NT2/D1 (cell line): ENCODE results near the gene RHBDL3.

Experiments used
- DNase-seq: peaks from one replicate; pipeline ENCODE4 v3.0.0-alpha.2; 2011; ENCODE audit warnings: low read depth, low spot score
- H3K27me3 ChIP-seq: 2 replicates; pipeline ENCODE4 v1.6.0; 2011; ENCODE audit warnings: mild to moderate bottlenecking; ENCODE audit not compliant: insufficient read length, insufficient read depth
- H3K36me3 ChIP-seq: 2 replicates; pipeline ENCODE4 v1.6.1; 2011; ENCODE audit warnings: mild to moderate bottlenecking, low read length, mixed read lengths; ENCODE audit not compliant: insufficient read depth, insufficient read length
- H3K4me1 ChIP-seq: 2 replicates; pipeline ENCODE4 v1.5.1; 2011; ENCODE audit not compliant: insufficient read depth, insufficient read length
- H3K4me3 ChIP-seq: 2 replicates; pipeline ENCODE4 v1.5.1; 2011; ENCODE audit warnings: low read depth; ENCODE audit not compliant: insufficient read length
- H3K9ac ChIP-seq: 2 replicates; pipeline ENCODE4 v1.6.0; 2011; ENCODE audit warnings: low read depth; ENCODE audit not compliant: insufficient read length
- H3K9me3 ChIP-seq: 2 replicates; pipeline ENCODE4 v1.5.1; 2011; ENCODE audit warnings: mild to moderate bottlenecking, low read length; ENCODE audit not compliant: insufficient read depth
- SUZ12 ChIP-seq: IDR thresholded peaks from 2 replicates; pipeline ENCODE4 v1.6.1; 2011; ENCODE audit not compliant: insufficient read length, insufficient read depth; ENCODE audit errors: extremely low read depth
- YY1 ChIP-seq: IDR thresholded peaks from 2 replicates; pipeline ENCODE4 v1.6.1; 2011; ENCODE audit not compliant: insufficient read length, insufficient read depth
- ZNF274 ChIP-seq: IDR thresholded peaks from 2 replicates; pipeline ENCODE4 v1.6.1; 2011; ENCODE audit warnings: mild to moderate bottlenecking, low read depth, low read length

Gene RHBDL3

DNA sequence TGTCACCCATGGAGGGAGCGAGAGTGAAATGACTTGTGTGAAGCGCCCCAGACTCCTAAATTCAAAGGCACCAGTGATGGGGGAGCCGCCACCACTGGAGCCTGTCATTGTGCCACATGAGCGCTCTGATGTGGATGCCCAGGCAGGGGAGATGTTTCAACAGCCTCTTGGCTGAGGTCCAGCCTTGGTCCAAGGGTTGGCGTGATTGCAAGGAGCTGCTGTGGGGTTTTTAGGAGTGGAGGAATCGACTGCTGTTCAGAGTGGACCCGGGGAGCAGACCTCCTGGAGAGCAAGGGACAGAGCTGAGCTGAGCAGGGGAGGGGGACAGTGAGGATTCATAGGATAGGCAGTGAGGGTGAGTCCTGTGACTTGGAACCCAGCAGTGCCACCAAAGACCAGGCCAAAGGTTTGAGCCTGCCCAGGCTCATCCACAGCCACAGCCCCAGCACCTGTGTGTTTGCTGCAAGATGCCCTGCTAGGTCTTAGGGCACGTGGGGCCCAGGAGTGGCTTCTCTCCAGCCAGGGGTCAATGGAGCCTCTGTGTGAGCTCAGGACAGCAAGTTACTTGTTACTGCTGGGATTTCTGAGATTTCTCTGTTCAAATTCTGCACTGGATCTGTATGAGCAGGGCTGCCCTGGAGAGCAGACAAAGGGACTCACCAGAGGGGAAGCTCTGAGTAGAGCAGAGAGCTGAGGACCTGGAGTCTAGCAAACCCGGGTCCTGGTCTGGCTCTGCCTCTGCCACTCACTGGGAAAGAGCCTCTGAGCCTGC lies 20.3 kb downstream of the RHBDL3 start:
- TF ChIP-seq YY1: no peak
- no peak overlapping the region for H3K9ac ChIP-seq

DNA sequence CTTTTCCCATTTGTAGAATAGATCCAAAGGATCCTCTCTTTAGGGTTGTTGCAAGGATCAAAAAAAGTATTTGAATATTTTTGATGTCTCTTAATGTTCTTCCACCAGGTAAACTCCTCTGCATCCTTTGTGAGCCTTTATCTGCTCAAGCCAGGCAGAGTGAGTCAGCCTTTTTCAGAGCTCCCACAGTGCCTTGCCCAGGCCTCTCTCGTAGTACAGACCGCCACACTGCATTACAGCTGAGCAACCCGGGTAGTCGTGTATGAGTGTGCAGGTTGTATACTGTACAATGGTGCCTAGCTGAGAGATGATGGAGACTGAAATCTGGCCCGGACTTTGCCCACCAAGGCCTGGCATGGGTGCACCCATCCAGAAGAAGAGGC lies 20.9 kb downstream of the RHBDL3 start:
- no peak overlapping the region for H3K4me3 ChIP-seq

More for the DNA sequence above, 20.3 kb downstream of the RHBDL3 start:
- Histone ChIP-seq H3K36me3 (no peaks in the 10 kb centered on the region), H3K4me3 (no peak overlapping the region), H3K9me3 (no peaks in the 10 kb centered on the region), H3K4me1 (peaks cover 20% of the 10 kb centered on the region), H3K27me3 (no peaks in the 10 kb centered on the region)
- no peak for DNase-seq

DNA sequence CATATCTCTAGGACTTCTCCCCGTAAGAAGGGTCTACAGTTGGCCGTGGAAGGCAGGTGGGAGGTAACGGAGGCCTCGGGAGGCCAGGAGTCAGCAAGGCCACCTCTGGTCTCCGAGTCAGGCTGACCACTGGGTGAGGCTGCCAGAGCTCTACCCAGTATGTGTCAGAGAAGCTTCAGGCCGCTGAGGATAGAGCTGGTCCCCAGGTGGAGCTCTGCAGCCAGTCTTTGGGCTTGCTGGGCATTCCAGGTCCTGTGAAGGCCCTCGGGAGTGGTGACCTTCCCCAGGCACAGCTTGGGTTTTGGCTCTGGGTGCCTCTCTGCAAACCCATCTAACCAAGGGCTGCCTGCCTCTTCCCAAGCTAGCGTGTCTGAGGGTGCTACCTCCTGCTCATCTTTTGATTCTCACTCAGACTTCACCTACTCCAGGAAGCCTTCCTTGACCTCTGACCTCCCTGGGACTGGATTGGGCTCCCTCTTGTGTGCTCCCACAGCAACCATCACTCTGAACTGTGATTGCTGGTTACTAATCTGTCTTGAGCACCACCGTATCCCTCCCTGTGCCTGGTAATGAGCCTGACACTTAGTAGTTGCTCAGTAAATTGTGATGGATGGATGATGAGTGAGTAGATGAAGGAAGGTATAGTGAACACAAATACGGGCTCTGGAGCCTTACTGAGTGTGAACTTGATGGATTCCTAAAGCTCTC lies 22.3 kb downstream of the RHBDL3 start:
- H3K9me3 ChIP-seq: no peaks in the 10 kb centered on the region
- no peaks in the 10 kb centered on the region for H3K27me3 ChIP-seq
- H3K4me3 ChIP-seq: no peak overlapping the region
- H3K4me1 ChIP-seq: peaks cover 20% of the 10 kb centered on the region
- no peaks in the 10 kb centered on the region for H3K36me3 ChIP-seq
- TF ChIP-seq ZNF274: no peak
- H3K9ac ChIP-seq: no peak overlapping the region
- no peak for DNase-seq

More for the DNA sequence above, 20.9 kb downstream of the RHBDL3 start:
- H3K36me3 ChIP-seq: no peaks in the 10 kb centered on the region
- no peak for DNase-seq
- no peaks in the 10 kb centered on the region for H3K27me3 ChIP-seq
- H3K9ac ChIP-seq: no peak overlapping the region
- no peaks in the 10 kb centered on the region for H3K9me3 ChIP-seq
- TF ChIP-seq ZNF274 (no peak), YY1 (no peak), SUZ12 (no peak)
- peaks cover 20% of the 10 kb centered on the region for H3K4me1 ChIP-seq

DNA sequence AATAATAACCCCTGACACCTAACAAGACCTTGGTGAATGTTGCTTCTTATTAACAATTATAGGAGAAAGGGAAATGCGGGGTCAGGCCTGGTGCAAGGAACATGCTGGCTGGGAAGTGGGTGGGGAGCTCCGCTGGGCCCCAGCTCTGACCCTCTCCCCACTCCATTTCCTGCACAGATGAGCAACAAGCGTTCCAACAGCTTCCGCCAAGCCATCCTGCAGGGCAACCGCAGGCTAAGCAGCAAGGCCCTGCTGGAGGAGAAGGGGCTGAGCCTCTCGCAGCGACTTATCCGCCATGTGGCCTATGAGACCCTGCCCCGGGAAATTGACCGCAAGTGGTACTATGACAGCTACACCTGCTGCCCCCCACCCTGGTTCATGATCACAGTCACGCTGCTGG lies 23.0 kb downstream of the RHBDL3 start:
- no peaks in the 10 kb centered on the region for H3K36me3 ChIP-seq
- H3K4me1 ChIP-seq: peaks cover 19% of the 10 kb centered on the region
- no peaks in the 10 kb centered on the region for H3K27me3 ChIP-seq
- no peak for DNase-seq
- TF ChIP-seq SUZ12 (no peak), YY1 (no peak), ZNF274 (no peak)
- H3K9ac ChIP-seq: no peak overlapping the region
- H3K9me3 ChIP-seq: no peaks in the 10 kb centered on the region
- no peak overlapping the region for H3K4me3 ChIP-seq

DNA sequence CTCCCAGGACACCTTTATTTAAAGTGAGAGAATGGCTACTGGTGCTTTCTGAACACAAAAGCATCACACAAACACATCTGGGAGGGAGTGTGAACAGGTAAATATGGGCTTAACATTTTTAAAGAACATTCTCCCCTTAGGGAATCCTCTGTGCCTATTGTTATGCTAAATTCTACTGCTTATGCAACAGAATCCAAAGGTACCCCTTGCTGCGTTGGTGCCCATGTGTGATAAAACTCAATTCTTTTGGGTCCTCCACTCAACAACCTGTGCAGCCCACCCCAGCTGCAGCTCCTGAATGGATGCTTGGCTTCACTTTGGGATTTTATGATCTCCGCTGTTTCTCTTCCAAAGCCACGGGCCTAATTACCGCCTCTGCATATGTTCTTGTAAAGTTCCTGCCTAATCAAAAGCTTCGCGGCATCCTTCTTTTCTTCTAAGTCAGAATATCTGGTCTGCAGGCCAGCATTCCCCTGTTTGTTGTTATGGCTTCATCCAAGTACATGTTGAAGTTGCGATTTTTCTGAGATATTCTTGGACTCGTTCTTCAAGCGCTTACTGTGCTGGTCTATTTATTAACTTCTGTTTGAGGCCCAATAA lies 23.9 kb downstream of the RHBDL3 start:
- peaks cover 15% of the 10 kb centered on the region for H3K4me1 ChIP-seq
- no peaks in the 10 kb centered on the region for H3K36me3 ChIP-seq
- H3K9me3 ChIP-seq: no peaks in the 10 kb centered on the region
- TF ChIP-seq ZNF274: no peak
- TF ChIP-seq YY1: no peak
- no peak for TF ChIP-seq SUZ12
- H3K4me3 ChIP-seq: no peak overlapping the region
- no peak overlapping the region for H3K9ac ChIP-seq
- no peaks in the 10 kb centered on the region for H3K27me3 ChIP-seq
- no peak for DNase-seq

DNA sequence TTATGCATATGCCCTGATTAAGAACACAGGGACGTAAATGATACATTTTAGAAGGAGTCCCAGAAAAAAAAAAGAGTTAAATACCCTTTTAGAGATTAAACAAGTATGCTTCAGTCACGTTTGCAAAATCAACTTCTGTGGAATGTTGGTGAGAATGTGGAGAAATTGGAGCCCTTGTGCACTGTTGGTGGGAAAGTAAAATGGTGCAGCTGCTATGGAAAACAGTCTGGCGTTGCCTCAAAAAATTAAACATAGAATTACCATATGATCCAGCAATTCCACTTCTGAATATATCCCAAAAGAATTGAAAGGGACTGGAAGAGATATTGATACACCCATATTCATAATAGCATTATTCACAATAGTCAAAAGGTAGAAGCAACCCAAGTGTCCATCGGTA lies 26.5 kb downstream of the RHBDL3 start:
- no peaks in the 10 kb centered on the region for H3K27me3 ChIP-seq
- H3K9me3 ChIP-seq: no peaks in the 10 kb centered on the region
- H3K36me3 ChIP-seq: no peaks in the 10 kb centered on the region
- no peak for DNase-seq
- no peak for TF ChIP-seq SUZ12
- no peak for TF ChIP-seq ZNF274
- no peak for TF ChIP-seq YY1
- H3K4me3 ChIP-seq: no peak overlapping the region
- H3K9ac ChIP-seq: no peak overlapping the region
- peaks cover 19% of the 10 kb centered on the region for H3K4me1 ChIP-seq

DNA sequence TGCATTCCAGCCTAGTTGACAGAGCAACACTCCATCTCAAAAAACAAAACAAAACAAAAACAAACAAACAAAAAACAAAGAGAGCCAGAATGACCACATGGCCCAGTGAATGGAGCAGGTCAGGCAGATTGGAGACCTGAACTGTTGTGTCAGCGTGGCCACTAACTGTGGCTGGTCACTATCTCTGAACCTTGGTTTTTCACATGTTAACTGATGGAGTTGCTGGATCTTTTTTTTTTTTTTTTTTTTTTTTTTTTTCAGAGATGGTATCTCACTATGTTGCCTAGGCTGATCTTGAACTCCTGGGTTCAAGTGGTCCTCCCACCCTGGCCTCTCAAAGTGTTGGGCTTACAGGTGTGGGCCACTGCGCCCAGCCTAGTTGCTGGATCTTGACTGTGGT lies 31.8 kb downstream of the RHBDL3 start:
- Histone ChIP-seq H3K36me3 (no peaks in the 10 kb centered on the region), H3K4me3 (no peak overlapping the region), H3K27me3 (no peaks in the 10 kb centered on the region), H3K4me1 (peaks cover 4% of the 10 kb centered on the region), H3K9ac (no peak overlapping the region), H3K9me3 (no peaks in the 10 kb centered on the region)
- no peak for TF ChIP-seq SUZ12
- no peak for TF ChIP-seq ZNF274
- no peak for TF ChIP-seq YY1
- no peak for DNase-seq
